OCI-LY7 (cell line): ENCODE results near the gene GPSM1. TPM values are rescaled to one million over a fixed set of nuclear protein-coding genes. Genes with fewer than 3 reads are reported as not detected.

ENCODE experiments used
- BruUV-seq: library from RNA; stranded (reverse); fragments of 400-500 nt; replicated peaks from 2 replicates; lab custom pipeline; 2021; lab: Mats Ljungman, UMichigan
- CTCF ChIA-PET: fragments of 300-600 bp; sonication (Branson Sonifier 250); formaldehyde crosslinking; loops from one replicate; lab custom pipeline; 2022; ENCODE audit warnings: antibody characterized with exemption; ENCODE audit not compliant: unreplicated experiment; lab: Charles Lee
- POLR2A ChIA-PET: fragments of 300-600 bp; sonication (Branson Sonifier 250); formaldehyde crosslinking; loops from one replicate; lab custom pipeline; 2022; ENCODE audit warnings: antibody characterized with exemption; lab: Charles Lee
- DNase-seq: peaks from one replicate; pipeline ENCODE4 v3.0.0-alpha.2; 2015; ENCODE audit warnings: low spot score
- H2AFZ ChIP-seq: fragments of 200-600 bp; sonication (generic), shearing (Covaris generic); 2 replicates; pipeline ENCODE4 v1.6.1; 2014; ENCODE audit warnings: mild to moderate bottlenecking, antibody characterized with exemption, low read length, moderate library complexity
- H3K27ac ChIP-seq: fragments of 200-600 bp; sonication (generic); 2 replicates; pipeline ENCODE4 v1.5.1; 2014; ENCODE audit warnings: mixed run types, low read depth, mild to moderate bottlenecking, moderate library complexity, low read length, inconsistent platforms; ENCODE audit not compliant: poor library complexity, severe bottlenecking
- H3K36me3 ChIP-seq: fragments of 200-600 bp; sonication (generic); 2 replicates; pipeline ENCODE4 v1.6.1; 2014; ENCODE audit warnings: mild to moderate bottlenecking, antibody characterized with exemption, low read length, moderate library complexity, mixed read lengths; ENCODE audit not compliant: insufficient read depth
- H3K4me1 ChIP-seq: fragments of 200-600 bp; sonication (generic); 2 replicates; pipeline ENCODE4 v1.5.1; 2014; ENCODE audit warnings: mild to moderate bottlenecking, low read length; ENCODE audit not compliant: insufficient read depth, poor library complexity, severe bottlenecking
- H3K4me2 ChIP-seq: fragments of 200-600 bp; sonication (generic); 2 replicates; pipeline ENCODE4 v1.6.1; 2014; ENCODE audit warnings: mild to moderate bottlenecking, low read length
- H3K4me3 ChIP-seq: fragments of 200-600 bp; sonication (generic); 2 replicates; pipeline ENCODE4 v1.5.1; 2014; ENCODE audit warnings: mild to moderate bottlenecking, low read depth, low read length; ENCODE audit not compliant: poor library complexity, severe bottlenecking
- H3K79me2 ChIP-seq: fragments of 200-600 bp; sonication (generic); 2 replicates; pipeline ENCODE4 v1.6.1; 2016; ENCODE audit warnings: low read depth, mild to moderate bottlenecking, low read length, moderate library complexity, mixed read lengths; ENCODE audit not compliant: insufficient read depth
- H3K9me2 ChIP-seq: fragments of 200-600 bp; sonication (generic); 2 replicates; pipeline ENCODE4 v1.6.1; 2016; ENCODE audit warnings: mild to moderate bottlenecking, low read length, mixed read lengths; ENCODE audit not compliant: insufficient read depth
- H3K9me3 ChIP-seq: fragments of 200-600 bp; sonication (generic); 2 replicates; pipeline ENCODE4 v1.6.1; 2014; ENCODE audit warnings: mild to moderate bottlenecking, mixed run types, low read length, mixed read lengths
- H4K20me1 ChIP-seq: fragments of 200-600 bp; sonication (generic); 2 replicates; pipeline ENCODE4 v1.6.1; 2014; ENCODE audit warnings: mild to moderate bottlenecking, antibody characterized with exemption, low read length, moderate library complexity, mixed read lengths; ENCODE audit not compliant: insufficient read depth
- CTCF ChIP-seq: fragments of 200-600 bp; sonication (generic); conservative IDR thresholded peaks from 2 replicates; pipeline ENCODE4 v1.5.1; 2014; ENCODE audit warnings: mild to moderate bottlenecking, antibody characterized with exemption, low read length, moderate library complexity, mixed read lengths
- EZH2phosphoT487 ChIP-seq: fragments of 200-600 bp; sonication (generic); IDR thresholded peaks from 2 replicates; pipeline ENCODE4 v1.6.1; 2018; ENCODE audit warnings: low read depth, borderline replicate concordance, mild to moderate bottlenecking, mixed run types, antibody characterized with exemption, low read length, moderate library complexity, mixed read lengths
- intact Hi-C: fragments of 100-400 bp; cut with micrococcal nuclease; formaldehyde crosslinking; loops from one replicate; pipeline ENCODE4 v1.10.0; 2022; ENCODE audit not compliant: unreplicated experiment
- total RNA-seq, 2 experiments: library from RNA; depleted of rRNA in 1 of 2; stranded (reverse); fragments of >200 nt in 1 of 2; shearing (Covaris generic) in 1 of 2; gene quantifications; 2 replicates each; pipeline ENCODE4 v1.2.3, GENCODE V29; 2014 to 2022

The GPSM1 gene
- total RNA-seq, 2 experiments from 2014 or later: not detected

- BruUV-seq: no TSS peak
- H3K4me1 ChIP-seq: peaks cover 10% of the 10 kb centered on the region
- no peak overlapping the region for H2AFZ ChIP-seq
- no peaks in the 10 kb centered on the region for H3K9me3 ChIP-seq
- H3K4me2 ChIP-seq: no peak overlapping the region
- ChIA-PET CTCF (no interaction called here), POLR2A (interaction anchor here (0.6 kb wide), 1 partner anchor 91 kb away, joined by 4 read pairs; no protein-coding TSS in a partner anchor)
- TF ChIP-seq CTCF (no peak), EZH2phosphoT487 (no peak)
- H3K27ac ChIP-seq: no peak overlapping the region
- H3K4me3 ChIP-seq: no peak overlapping the region
- H4K20me1 ChIP-seq: no peaks in the 10 kb centered on the region
- no peaks in the 10 kb centered on the region for H3K36me3 ChIP-seq
- no peaks in the 10 kb centered on the region for H3K79me2 ChIP-seq
- DNase-seq: no peak
- H3K9me2 ChIP-seq: no peaks in the 10 kb centered on the region
- intact Hi-C loops: no loop called here
These were observed 40.2 kb downstream of the GPSM1 start for GRCh38 chr9:136367296-136368145.

- intact Hi-C loops: no loop called here
- H3K36me3 ChIP-seq: no peaks in the 10 kb centered on the region
These were observed 40.9 kb downstream of the GPSM1 start for GRCh38 chr9:136368190-136368589.

More at GRCh38 chr9:136368190-136368589, 40.9 kb downstream of the GPSM1 start:
- ChIA-PET POLR2A (no interaction called here), CTCF (no interaction called here)
- no TSS peak for BruUV-seq
- H3K79me2 ChIP-seq: no peaks in the 10 kb centered on the region
- H4K20me1 ChIP-seq: no peaks in the 10 kb centered on the region
- H3K4me2 ChIP-seq: no peak overlapping the region
- no peak for DNase-seq
- H3K9me3 ChIP-seq: no peaks in the 10 kb centered on the region
- H3K4me3 ChIP-seq: no peak overlapping the region
- H3K27ac ChIP-seq: no peak overlapping the region
- H3K9me2 ChIP-seq: no peaks in the 10 kb centered on the region
- TF ChIP-seq CTCF (no peak), EZH2phosphoT487 (no peak)
- H3K4me1 ChIP-seq: peaks cover 6% of the 10 kb centered on the region
- no peak overlapping the region for H2AFZ ChIP-seq
